Measurements from ENCODE around the gene MEF2B. TPM values are rescaled to one million over a fixed set of nuclear protein-coding genes. Genes with fewer than 3 reads are reported as not detected.

Gene MEF2B
- total RNA-seq, 1 donor from 2014 or later, result 1.5 TPM

- Mint-ChIP-seq H3K4me1 (no peaks in the 10 kb centered on the region), H3K36me3 (ENCODE audit: low read depth) (no peaks in the 10 kb centered on the region), H3K27ac (ENCODE audit: unreplicated experiment) (no peak overlapping the region), H3K9me3 (no peaks in the 10 kb centered on the region), H3K27me3 (ENCODE audit: low read depth) (no peaks in the 10 kb centered on the region), H3K4me3 (no peak overlapping the region)
- no peak for DNase-seq (ENCODE audit: low read depth, low spot score)
- no peak for TF ChIP-seq CTCF (conservative IDR thresholded peaks at IDR 0.05)
These were observed 73.1 kb downstream of the MEF2B start for GRCh38 chr19:19096641-19097627.

DNA sequence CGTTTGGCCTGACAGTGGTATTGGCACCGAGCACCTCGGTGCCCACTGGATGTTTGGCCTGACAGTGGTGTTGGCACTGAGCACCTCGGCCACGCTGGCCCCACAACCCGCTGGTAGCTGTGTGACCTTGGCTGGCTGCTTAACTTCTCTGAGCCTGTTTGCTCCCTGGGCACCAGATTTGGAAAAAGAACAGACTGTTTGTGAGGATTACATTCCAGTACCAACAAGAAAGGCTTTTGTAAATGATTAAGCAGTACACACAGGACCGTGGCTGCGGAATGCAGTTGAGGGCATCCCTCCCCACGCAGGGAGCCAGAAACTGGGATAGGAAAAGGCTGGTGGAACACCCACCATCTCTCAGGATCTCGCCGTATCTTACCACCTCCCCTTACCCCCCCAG lies 74.4 kb downstream of the MEF2B start:
- Mint-ChIP-seq H3K36me3 (ENCODE audit: low read depth) (no peaks in the 10 kb centered on the region), H3K4me1 (no peaks in the 10 kb centered on the region), H3K27me3 (ENCODE audit: low read depth) (no peaks in the 10 kb centered on the region), H3K4me3 (no peak overlapping the region), H3K27ac (ENCODE audit: unreplicated experiment) (no peak overlapping the region), H3K9me3 (no peaks in the 10 kb centered on the region)
- TF ChIP-seq CTCF (conservative IDR thresholded peaks at IDR 0.05), result no peak
- DNase-seq (ENCODE audit: low read depth, low spot score), result no peak

Other genes starting within 250 kb of the MEF2B start
- 71.4 and 78.8 TPM in 2 replicates for gene HOMER3, start 229.0 kb downstream of the MEF2B start, total RNA-seq
- 149 and 160 TPM in 2 replicates for gene SUGP2, start 136.7 kb downstream of the MEF2B start, total RNA-seq
- 52.5 and 57.9 TPM in 2 replicates for gene ARMC6, start 136.7 kb downstream of the MEF2B start, total RNA-seq
- 10.5 and 11.1 TPM in 2 replicates for gene SLC25A42, start 106.3 kb downstream of the MEF2B start, total RNA-seq
- 42.8 and 44.8 TPM in 2 replicates for gene TMEM161A, start 31.8 kb downstream of the MEF2B start, total RNA-seq
- 23.6 and 28.0 TPM in 2 replicates for gene BORCS8, start 21.9 kb upstream of the MEF2B start, total RNA-seq
- gene RFXANK, start 22.0 kb upstream of the MEF2B start, total RNA-seq, result 107 and 111 TPM in 2 replicates
- 17.6 and 18.6 TPM in 2 replicates for gene NR2C2AP, start 33.2 kb upstream of the MEF2B start, total RNA-seq
- gene NCAN, start 41.7 kb upstream of the MEF2B start, total RNA-seq, result 12.3 and 13.8 TPM in 2 replicates
- 5.5 and 5.7 TPM in 2 replicates for gene TM6SF2, start 103.0 kb upstream of the MEF2B start, total RNA-seq
- 89.9 and 101 TPM in 2 replicates for gene SUGP1, start 150.2 kb upstream of the MEF2B start, total RNA-seq
- gene MAU2, start 150.6 kb upstream of the MEF2B start, total RNA-seq, result 68.8 and 70.8 TPM in 2 replicates
- 150 and 158 TPM in 2 replicates for gene GATAD2A, start 235.4 kb upstream of the MEF2B start, total RNA-seq